HG03378 (cell line): ENCODE results near the gene TPSG1.

Source experiments
- ATAC-seq: cut with Tn5 transposase; IDR thresholded peaks from one replicate; pipeline ENCODE4 v1.9.1; 2021; ENCODE audit warnings: mild to moderate bottlenecking, moderate library complexity; ENCODE audit not compliant: unreplicated experiment

Gene TPSG1

GRCh38 chr16:1217526-1217925 is 7.5 kb downstream of the TPSG1 start:
- no peak for ATAC-seq

GRCh38 chr16:1216681-1217400 is 8.2 kb downstream of the TPSG1 start:
- ATAC-seq = no peak

- ATAC-seq = no peak
Observed at GRCh38 chr16:1216296-1216619, 8.8 kb downstream of the TPSG1 start.

- no peak for ATAC-seq
Observed at GRCh38 chr16:1215574-1216295, 9.3 kb downstream of the TPSG1 start.

GRCh38 chr16:1214719-1215118 is 10.3 kb downstream of the TPSG1 start:
- no peak for ATAC-seq

- ATAC-seq = no peak
Observed at GRCh38 chr16:1213796-1214372, 11.2 kb downstream of the TPSG1 start.

GRCh38 chr16:1213231-1213630 is 11.8 kb downstream of the TPSG1 start:
- no peak for ATAC-seq

GRCh38 chr16:1212616-1213194 is 12.4 kb downstream of the TPSG1 start:
- ATAC-seq = no peak

- ATAC-seq = no peak
Observed at GRCh38 chr16:1211451-1212268, 13.4 kb downstream of the TPSG1 start.

- no peak for ATAC-seq
Observed at GRCh38 chr16:1210461-1210860, 14.6 kb downstream of the TPSG1 start.

GRCh38 chr16:1209081-1209480 is 16.0 kb downstream of the TPSG1 start:
- ATAC-seq = no peak

- ATAC-seq = no peak
Observed at GRCh38 chr16:1208239-1208830, 16.7 kb downstream of the TPSG1 start.

GRCh38 chr16:1206786-1207185 is 18.3 kb downstream of the TPSG1 start:
- ATAC-seq = no peak

GRCh38 chr16:1206326-1206725 is 18.7 kb downstream of the TPSG1 start:
- no peak for ATAC-seq

- ATAC-seq = no peak
Observed at GRCh38 chr16:1204933-1205332, 20.1 kb downstream of the TPSG1 start.

- no peak for ATAC-seq
Observed at GRCh38 chr16:1202274-1202673, 22.8 kb downstream of the TPSG1 start.

GRCh38 chr16:1201444-1201843 is 23.6 kb downstream of the TPSG1 start:
- ATAC-seq = no peak

GRCh38 chr16:1200014-1200627 is 24.9 kb downstream of the TPSG1 start:
- no peak for ATAC-seq

GRCh38 chr16:1199347-1200013 is 25.6 kb downstream of the TPSG1 start:
- no peak for ATAC-seq
